GM23248 (cell line): ENCODE results near the gene CPPED1. TPM values are rescaled to one million over a fixed set of nuclear protein-coding genes. Genes with fewer than 3 reads are reported as not detected.

Experiments used
- DNase-seq: peaks from one replicate; pipeline ENCODE4 v3.0.0-alpha.2; 2015
- H2AFZ ChIP-seq: fragments of 200-600 bp; sonication (generic); 2 replicates; pipeline ENCODE4 v1.6.1; 2016; ENCODE audit warnings: antibody characterized with exemption
- H3F3A ChIP-seq: fragments of 200-600 bp; sonication (generic); 2 replicates; pipeline ENCODE4 v1.6.1; 2016; ENCODE audit warnings: mild to moderate bottlenecking, antibody characterized with exemption, mixed run types; ENCODE audit not compliant: insufficient read depth
- H3K27ac ChIP-seq: fragments of 200-600 bp; sonication (generic); 2 replicates; pipeline ENCODE4 v1.5.1; 2016; ENCODE audit warnings: mild to moderate bottlenecking
- H3K27me3 ChIP-seq: fragments of 200-600 bp; sonication (generic); replicated peaks from 2 replicates; pipeline ENCODE4 v1.6.1; 2016; ENCODE audit warnings: mild to moderate bottlenecking; ENCODE audit not compliant: insufficient read depth
- H3K36me3 ChIP-seq: fragments of 200-600 bp; sonication (generic); 2 replicates; pipeline ENCODE4 v1.6.1; 2016; ENCODE audit warnings: low read depth, mild to moderate bottlenecking
- H3K4me1 ChIP-seq: fragments of 200-600 bp; sonication (generic); 2 replicates; pipeline ENCODE4 v1.6.1; 2016; ENCODE audit warnings: mild to moderate bottlenecking; ENCODE audit not compliant: insufficient read depth
- H3K4me2 ChIP-seq: fragments of 200-600 bp; sonication (generic); one replicate; pipeline ENCODE4 v1.6.1; 2016; ENCODE audit warnings: mild to moderate bottlenecking; ENCODE audit not compliant: unreplicated experiment
- H3K4me3 ChIP-seq: fragments of 200-600 bp; sonication (generic); 2 replicates; pipeline ENCODE4 v1.5.1; 2016; ENCODE audit warnings: mild to moderate bottlenecking
- H3K79me2 ChIP-seq: fragments of 200-600 bp; sonication (generic); 2 replicates; pipeline ENCODE4 v1.6.1; 2016; ENCODE audit warnings: mild to moderate bottlenecking; ENCODE audit not compliant: insufficient read depth
- H3K9ac ChIP-seq: fragments of 200-600 bp; sonication (generic); 2 replicates; pipeline ENCODE4 v1.6.1; 2016; ENCODE audit warnings: mild to moderate bottlenecking
- H3K9me2 ChIP-seq: fragments of 200-600 bp; sonication (generic); 2 replicates; pipeline ENCODE4 v1.6.1; 2016; ENCODE audit warnings: mixed run types, mild to moderate bottlenecking, moderate library complexity; ENCODE audit not compliant: insufficient read depth
- H3K9me3 ChIP-seq: fragments of 200-600 bp; sonication (generic); one replicate; pipeline ENCODE4 v1.6.1; 2017; ENCODE audit warnings: low read depth
- H4K20me1 ChIP-seq: fragments of 200-600 bp; sonication (generic); 2 replicates; pipeline ENCODE4 v1.6.0; 2016; ENCODE audit not compliant: insufficient read depth
- EZH2 ChIP-seq: fragments of 200-600 bp; sonication (generic); IDR thresholded peaks from 2 replicates; pipeline ENCODE4 v1.6.1; 2018; ENCODE audit warnings: antibody characterized with exemption, mild to moderate bottlenecking; ENCODE audit not compliant: insufficient read depth, poor library complexity, severe bottlenecking
- EZH2phosphoT487 ChIP-seq: fragments of 200-600 bp; sonication (generic); IDR thresholded peaks from 2 replicates; pipeline ENCODE4 v1.6.1; 2018; ENCODE audit warnings: antibody characterized with exemption, moderate library complexity, mild to moderate bottlenecking, low read depth; ENCODE audit not compliant: insufficient read depth
- WGBS, 2 experiments: methylation state at CpG; one replicate each; pipeline ENCODE4 v1.1.6; 2015 to 2017; ENCODE audit warnings: low lambda C conversion rate in 2 of 2, low coverage in 1 of 2; ENCODE audit errors: missing lambda C conversion rate in 2 of 2; 5-methylcytosine and 5-hydroxymethylcytosine counted together
- in situ Hi-C: fragments of 300-500 bp; cut with MboI; formaldehyde crosslinking; loops from 2 replicates; pipeline ENCODE4 v1.15.0; 2020
- polyA plus RNA-seq: library from polyadenylated mRNA; unstranded; fragments of >200 nt; fragmentation: Nextera tagmentation; extraction: Ambion mirVana; gene quantifications from 2 replicates; pipeline ENCODE4 v1.2.1, GENCODE V29; 2016
- total RNA-seq: library from RNA; depleted of rRNA; stranded (reverse); fragments of >200 nt; shearing (Covaris generic); gene quantifications from 2 replicates; pipeline ENCODE4 v1.2.3, GENCODE V29; 2014

Gene CPPED1
- total and polyA plus RNA-seq, 2 experiments from 2014 or later = 11.7 to 39.1 TPM

DNA sequence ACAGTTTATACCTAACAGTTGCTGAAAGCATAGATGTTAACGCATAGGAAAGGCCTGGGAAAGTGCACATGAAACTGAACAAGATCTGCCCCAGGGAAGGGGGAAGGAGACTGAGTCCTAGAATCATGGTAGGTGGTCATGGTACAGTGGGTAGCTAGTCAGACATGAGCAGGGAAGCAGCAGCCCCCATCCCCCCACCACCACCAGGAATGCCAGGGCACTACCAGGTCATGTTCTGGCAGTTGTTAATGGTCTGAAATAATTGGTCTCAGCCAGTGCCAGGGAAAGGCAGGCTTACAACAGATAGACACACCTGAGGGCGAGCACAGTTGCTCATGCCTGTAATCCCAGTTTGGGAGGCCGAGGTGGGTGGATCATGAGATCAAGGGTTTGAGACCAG lies 185.2 kb downstream of the CPPED1 start:
- WGBS, 2 experiments = 68 to 72% methylated on average over 3 of the region's 3 CpGs

DNA sequence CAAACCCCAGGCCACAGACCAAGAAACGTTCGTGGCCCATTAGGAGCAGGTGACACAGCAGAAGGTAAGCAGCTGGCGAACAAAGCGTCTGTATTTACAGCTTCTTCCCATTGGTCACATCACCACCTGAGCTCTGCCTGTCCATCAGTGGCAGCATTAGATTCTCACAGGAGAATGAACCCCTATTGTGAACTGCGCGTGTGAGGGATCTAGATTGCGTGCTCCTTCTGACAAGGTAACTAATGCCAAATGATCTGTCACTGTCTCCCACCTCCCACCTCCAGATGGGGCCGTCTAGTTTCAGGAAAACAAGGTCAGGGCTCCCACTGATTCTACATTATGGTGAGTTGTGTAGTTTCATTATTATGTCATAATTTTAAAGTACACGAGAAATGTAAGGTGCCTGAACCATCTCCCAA lies 186.3 kb downstream of the CPPED1 start:
- peaks cover 8% of the 10 kb centered on the region; the same call in 1 of the 2 replicates for H3K27me3 ChIP-seq
- in situ Hi-C loops = no loop called here
- H2AFZ ChIP-seq = no peak overlapping the region
- no peak overlapping the region for H3K4me2 ChIP-seq
- H3K9me2 ChIP-seq = no peaks in the 10 kb centered on the region
- no peak overlapping the region for H3K4me3 ChIP-seq
- H3K36me3 ChIP-seq = no peaks in the 10 kb centered on the region
- H3K79me2 ChIP-seq = no peaks in the 10 kb centered on the region
- H3K27ac ChIP-seq = no peak overlapping the region
- H3K4me1 ChIP-seq = no peaks in the 10 kb centered on the region
- no peaks in the 10 kb centered on the region for H4K20me1 ChIP-seq
- no peak overlapping the region for H3K9ac ChIP-seq
- no peaks in the 10 kb centered on the region for H3F3A ChIP-seq
- no peaks in the 10 kb centered on the region for H3K9me3 ChIP-seq
- 63% methylated on average over 9 of the region's 9 CpGs for WGBS, 2 experiments
- TF ChIP-seq EZH2phosphoT487 (no peak), EZH2 (no peak)
- no peak for DNase-seq

More for the DNA sequence above, 185.2 kb downstream of the CPPED1 start:
- H3K4me1 ChIP-seq = no peaks in the 10 kb centered on the region
- no peaks in the 10 kb centered on the region for H4K20me1 ChIP-seq
- TF ChIP-seq EZH2phosphoT487 (no peak), EZH2 (no peak)
- no peak for DNase-seq
- peaks cover 8% of the 10 kb centered on the region; the same call in 1 of the 2 replicates for H3K27me3 ChIP-seq
- H2AFZ ChIP-seq = no peak overlapping the region
- no peaks in the 10 kb centered on the region for H3K79me2 ChIP-seq
- H3K9ac ChIP-seq = no peak overlapping the region
- H3F3A ChIP-seq = no peaks in the 10 kb centered on the region
- H3K9me2 ChIP-seq = no peaks in the 10 kb centered on the region
- in situ Hi-C loops = no loop called here
- no peak overlapping the region for H3K4me2 ChIP-seq
- no peak overlapping the region for H3K4me3 ChIP-seq
- H3K36me3 ChIP-seq = no peaks in the 10 kb centered on the region
- no peak overlapping the region for H3K27ac ChIP-seq
- no peaks in the 10 kb centered on the region for H3K9me3 ChIP-seq

DNA sequence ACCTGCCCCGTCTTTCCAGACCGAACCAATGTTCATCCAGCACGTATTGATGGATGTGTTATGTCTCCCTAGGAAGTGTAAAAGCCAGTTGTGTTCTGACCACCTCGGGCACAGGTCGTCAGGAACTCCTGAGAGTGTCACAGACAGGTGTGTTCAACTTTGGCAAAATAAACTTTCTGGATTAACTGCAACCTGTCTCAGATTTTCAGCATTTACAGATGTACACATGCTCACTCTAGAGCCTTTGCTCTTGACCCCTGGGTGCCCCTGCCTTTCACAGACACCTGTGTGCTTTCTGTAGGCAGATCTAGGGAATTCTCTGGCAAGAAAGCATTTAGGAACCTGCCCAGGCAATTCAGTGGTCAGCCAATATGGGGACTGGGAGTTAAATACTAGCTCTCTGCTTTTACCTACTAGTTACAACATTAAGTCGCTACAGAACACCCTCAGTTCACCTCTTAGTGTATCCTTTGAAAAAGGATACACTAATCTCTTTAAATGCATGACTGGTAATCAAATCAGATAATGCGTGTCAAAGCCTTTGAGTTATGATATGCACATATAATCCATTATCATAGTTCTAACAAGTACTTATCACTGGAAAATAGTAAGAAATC lies 188.9 kb downstream of the CPPED1 start:
- Histone ChIP-seq H3K36me3 (no peaks in the 10 kb centered on the region), H3K4me2 (no peak overlapping the region), H3K79me2 (no peaks in the 10 kb centered on the region), H3K27ac (no peak overlapping the region), H4K20me1 (no peaks in the 10 kb centered on the region), H3K9me2 (no peaks in the 10 kb centered on the region), H2AFZ (no peak overlapping the region), H3K4me1 (no peaks in the 10 kb centered on the region), H3K9me3 (no peaks in the 10 kb centered on the region), H3K9ac (no peak overlapping the region), H3F3A (no peaks in the 10 kb centered on the region), H3K27me3 (peaks cover 8% of the 10 kb centered on the region; the same call in 1 of the 2 replicates), H3K4me3 (no peak overlapping the region)
- DNase-seq = no peak
- 59 to 67% methylated on average over 7 of the region's 7 CpGs for WGBS, 2 experiments
- in situ Hi-C loops = no loop called here
- TF ChIP-seq EZH2 (no peak), EZH2phosphoT487 (no peak)

DNA sequence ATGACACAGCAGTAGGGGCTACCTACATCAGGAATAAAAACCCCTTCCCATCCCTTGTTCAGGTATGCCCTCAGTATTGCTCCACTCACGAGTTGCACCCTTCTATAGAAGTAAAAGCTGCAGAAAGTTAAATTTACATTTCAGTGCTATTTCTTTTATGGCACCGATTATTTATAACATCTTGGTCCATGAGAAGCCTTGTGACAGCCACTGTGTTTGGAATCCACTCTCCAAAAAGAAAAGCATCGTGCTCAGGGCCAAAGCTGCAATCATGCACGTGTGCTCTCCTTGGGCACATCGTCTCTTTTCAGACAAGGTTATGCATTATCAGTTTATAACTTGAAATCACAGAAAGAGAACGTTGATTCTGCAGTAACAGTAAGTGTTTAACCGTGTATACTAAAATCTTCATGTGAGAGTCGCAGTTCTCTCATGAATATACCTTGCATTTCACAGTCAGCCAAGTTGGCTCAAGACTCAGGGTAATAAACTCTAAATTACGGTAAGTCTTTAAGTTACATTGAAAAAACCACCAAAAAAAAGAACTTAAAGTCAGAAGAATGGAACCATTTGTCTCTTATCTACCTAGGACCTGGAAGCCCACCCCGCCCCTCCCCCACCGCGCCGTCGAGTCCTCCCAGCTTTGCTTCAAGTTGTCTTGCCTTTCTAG lies 189.6 kb downstream of the CPPED1 start:
- in situ Hi-C loops = no loop called here
- Histone ChIP-seq H3K9me2 (no peaks in the 10 kb centered on the region), H2AFZ (no peak overlapping the region), H3K79me2 (no peaks in the 10 kb centered on the region), H3K36me3 (no peaks in the 10 kb centered on the region), H3K27me3 (peaks cover 8% of the 10 kb centered on the region; the same call in 1 of the 2 replicates), H3K4me2 (no peak overlapping the region), H4K20me1 (no peaks in the 10 kb centered on the region), H3K9ac (no peak overlapping the region), H3K4me1 (no peaks in the 10 kb centered on the region), H3K27ac (no peak overlapping the region), H3K4me3 (no peak overlapping the region), H3F3A (no peaks in the 10 kb centered on the region), H3K9me3 (no peaks in the 10 kb centered on the region)
- WGBS, 2 experiments = 65 to 73% methylated on average over 13 to 14 of the region's 14 CpGs
- DNase-seq = no peak
- TF ChIP-seq EZH2 (no peak), EZH2phosphoT487 (no peak)
